HepG2 (cell line): ENCODE data around the gene ABHD1. TPM values are rescaled to one million over a fixed set of nuclear protein-coding genes. Genes with fewer than 3 reads are reported as not detected.

Source experiments
- CCDC6 ChIP-seq: sonication (generic); formaldehyde crosslinking; IDR thresholded peaks from 2 replicates; pipeline ENCODE4 v1.8.1; 2022; ENCODE audit warnings: mild to moderate bottlenecking, missing genetic modification reagents, moderate library complexity
- IKZF1 ChIP-seq: fragments of 450-650 bp; IDR thresholded peaks from 2 replicates; pipeline ENCODE4 v1.7.1; 2016
- MLLT10 ChIP-seq: sonication (generic); formaldehyde crosslinking; IDR thresholded peaks from 2 replicates; pipeline ENCODE4 v1.4.0; 2020; ENCODE audit warnings: missing genetic modification reagents
- NONO ChIP-seq, 2 experiments: fragments of 450-650 bp in 1 of 2; sonication (generic) in 1 of 2; formaldehyde crosslinking in 1 of 2; IDR thresholded peaks in 1 of 2; conservative IDR thresholded peaks in 1 of 2; 2 replicates each; pipeline versions ENCODE4 v1.6.1 to v1.8.0; 2017 to 2022; ENCODE audit warnings: mild to moderate bottlenecking in 1 of 2, missing genetic modification reagents in 1 of 2, moderate library complexity in 1 of 2
- NR2F6 ChIP-seq, 2 experiments: IDR thresholded peaks; 2 replicates each; pipeline ENCODE4 v1.6.1; 2016; ENCODE audit warnings: antibody characterized with exemption in 1 of 2, mild to moderate bottlenecking in 1 of 2
- SETDB1 ChIP-seq: sonication (generic); formaldehyde crosslinking; IDR thresholded peaks from 2 replicates; pipeline ENCODE4 v1.5.1; 2020; ENCODE audit warnings: missing genetic modification reagents, mild to moderate bottlenecking, borderline replicate concordance
- SRF ChIP-seq: IDR thresholded peaks from 2 replicates; pipeline ENCODE4 v1.6.1; 2011; ENCODE audit warnings: mild to moderate bottlenecking, low read depth, low read length, moderate library complexity
- TBX2 ChIP-seq: sonication (generic); formaldehyde crosslinking; IDR thresholded peaks from 2 replicates; pipeline ENCODE4 v1.5.0; 2020; ENCODE audit warnings: missing genetic modification reagents, mild to moderate bottlenecking, borderline replicate concordance
- ZNF136 ChIP-seq: sonication (generic); formaldehyde crosslinking; IDR thresholded peaks from 2 replicates; pipeline ENCODE4 v1.8.1; 2022; ENCODE audit warnings: low read depth, mild to moderate bottlenecking, moderate library complexity, missing genetic modification reagents
- ZNF350 ChIP-seq: sonication (generic); formaldehyde crosslinking; IDR thresholded peaks from 2 replicates; pipeline ENCODE4 v1.4.0; 2020; ENCODE audit warnings: mild to moderate bottlenecking, low read depth, missing genetic modification reagents, borderline replicate concordance
- ZNF629 ChIP-seq: sonication (generic); formaldehyde crosslinking; conservative IDR thresholded peaks from 2 replicates; pipeline ENCODE4 v1.5.0; 2020; ENCODE audit warnings: missing genetic modification reagents
- polyA plus RNA-seq, 8 experiments: library from polyadenylated mRNA; depleted of rRNA in 3 of 8; stranded (reverse) in 7 of 8; unstranded in 1 of 8; fragments of >200 nt; fragmentation: Illumina TruSeq in 4 of 8; extraction: Trizol in 4 of 8; gene quantifications; 2 replicates each; pipeline versions ENCODE4 v1.2.1 to v1.2.3, GENCODE V29; 2011 to 2016; ENCODE audit warnings: low read depth in 4 of 8, missing spikeins in 1 of 8, mixed read lengths in 1 of 8; ENCODE audit not compliant: insufficient read depth in 1 of 8
- total RNA-seq, 5 experiments: library from RNA; depleted of rRNA; stranded (reverse); fragments of >200 nt; fragmentation: Illumina TruSeq; extraction: Trizol; gene quantifications; 2 replicates each; pipeline ENCODE4 v1.2.3, GENCODE V29; 2016; ENCODE audit warnings: low read depth in 1 of 5
- TF ChIP-seq, protein P1 (sequence below): sonication (generic); formaldehyde crosslinking; IDR thresholded peaks from 2 replicates; pipeline ENCODE4 v1.8.1; 2023; ENCODE audit warnings: mild to moderate bottlenecking, missing genetic modification reagents
- TF ChIP-seq, protein P2 (sequence below): sonication (generic); formaldehyde crosslinking; IDR thresholded peaks from 2 replicates; pipeline ENCODE4 v1.5.1; 2020; ENCODE audit warnings: mild to moderate bottlenecking, moderate library complexity, missing genetic modification reagents
- TF ChIP-seq, protein P3 (sequence below): sonication (generic); formaldehyde crosslinking; IDR thresholded peaks from 2 replicates; pipeline ENCODE4 v1.5.0; 2020; ENCODE audit warnings: missing genetic modification reagents, mild to moderate bottlenecking, borderline replicate concordance
- TF ChIP-seq, protein P4 (sequence below): sonication (generic); formaldehyde crosslinking; IDR thresholded peaks from 2 replicates; pipeline ENCODE4 v1.4.0; 2020; ENCODE audit warnings: missing genetic modification reagents
- TF ChIP-seq, protein P5 (sequence below): IDR thresholded peaks from 2 replicates; pipeline ENCODE4 v1.6.1; 2016; ENCODE audit warnings: missing compliant biosample characterization, missing genetic modification reagents, borderline replicate concordance
- TF ChIP-seq, protein P6 (sequence below): sonication (generic); formaldehyde crosslinking; IDR thresholded peaks from 2 replicates; pipeline ENCODE4 v1.4.0; 2020; ENCODE audit warnings: mild to moderate bottlenecking, missing genetic modification reagents
- TF ChIP-seq, protein P7 (sequence below): IDR thresholded peaks from 2 replicates; pipeline ENCODE4 v1.6.1; 2016; ENCODE audit warnings: missing compliant biosample characterization, missing genetic modification reagents, borderline replicate concordance

Gene ABHD1
- total and polyA plus RNA-seq, 2 of the 13 experiments (the other 11 are each of a cell fraction or from before 2014, with no cell fraction given) = 0.04 to 0.81 TPM

DNA sequence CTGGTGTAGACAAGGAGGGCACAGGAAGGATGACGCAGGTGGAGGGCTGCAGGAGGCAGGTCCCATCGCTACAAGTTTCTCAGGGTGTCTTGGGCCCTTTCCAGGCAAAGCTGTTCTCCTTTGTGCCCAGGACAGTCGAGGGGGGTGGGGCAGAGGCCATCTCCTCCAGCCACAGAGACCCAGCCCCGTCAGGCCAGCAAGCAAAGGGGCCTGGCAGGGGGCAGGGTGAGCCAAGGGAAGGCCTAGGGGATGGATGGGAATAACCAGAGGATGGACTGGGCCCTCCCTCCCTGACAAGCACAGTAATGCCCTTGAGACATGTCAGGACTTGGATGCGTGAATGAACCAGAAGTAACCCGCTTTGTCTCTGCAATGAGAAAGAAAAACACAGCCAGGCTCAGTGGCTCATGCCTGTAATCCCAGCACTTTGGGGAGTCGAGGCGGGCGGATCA lies 31.5 kb downstream of the ABHD1 start (continued):
- TF ChIP-seq, protein P1, sequence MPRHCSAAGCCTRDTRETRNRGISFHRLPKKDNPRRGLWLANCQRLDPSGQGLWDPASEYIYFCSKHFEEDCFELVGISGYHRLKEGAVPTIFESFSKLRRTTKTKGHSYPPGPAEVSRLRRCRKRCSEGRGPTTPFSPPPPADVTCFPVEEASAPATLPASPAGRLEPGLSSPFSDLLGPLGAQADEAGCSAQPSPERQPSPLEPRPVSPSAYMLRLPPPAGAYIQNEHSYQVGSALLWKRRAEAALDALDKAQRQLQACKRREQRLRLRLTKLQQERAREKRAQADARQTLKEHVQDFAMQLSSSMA (CRISPR knock-in tag) = 0 out of 2 replicates have a peak, but pooled peaks have one; percentile 55
- no peak for TF ChIP-seq MLLT10 (CRISPR knock-in tag)
- TF ChIP-seq, protein P2, sequence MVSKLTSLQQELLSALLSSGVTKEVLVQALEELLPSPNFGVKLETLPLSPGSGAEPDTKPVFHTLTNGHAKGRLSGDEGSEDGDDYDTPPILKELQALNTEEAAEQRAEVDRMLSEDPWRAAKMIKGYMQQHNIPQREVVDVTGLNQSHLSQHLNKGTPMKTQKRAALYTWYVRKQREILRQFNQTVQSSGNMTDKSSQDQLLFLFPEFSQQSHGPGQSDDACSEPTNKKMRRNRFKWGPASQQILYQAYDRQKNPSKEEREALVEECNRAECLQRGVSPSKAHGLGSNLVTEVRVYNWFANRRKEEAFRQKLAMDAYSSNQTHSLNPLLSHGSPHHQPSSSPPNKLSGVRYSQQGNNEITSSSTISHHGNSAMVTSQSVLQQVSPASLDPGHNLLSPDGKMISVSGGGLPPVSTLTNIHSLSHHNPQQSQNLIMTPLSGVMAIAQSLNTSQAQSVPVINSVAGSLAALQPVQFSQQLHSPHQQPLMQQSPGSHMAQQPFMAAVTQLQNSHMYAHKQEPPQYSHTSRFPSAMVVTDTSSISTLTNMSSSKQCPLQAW (CRISPR knock-in tag) = no peak
- TF ChIP-seq TBX2 (CRISPR knock-in tag) = peak; percentile 18; the same call in 1 of the 2 replicates
- no peak for TF ChIP-seq IKZF1
- no peak; the same call in 1 of the 2 replicates for TF ChIP-seq ZNF350 (CRISPR knock-in tag)
- TF ChIP-seq SRF = no peak
- TF ChIP-seq, protein P3, sequence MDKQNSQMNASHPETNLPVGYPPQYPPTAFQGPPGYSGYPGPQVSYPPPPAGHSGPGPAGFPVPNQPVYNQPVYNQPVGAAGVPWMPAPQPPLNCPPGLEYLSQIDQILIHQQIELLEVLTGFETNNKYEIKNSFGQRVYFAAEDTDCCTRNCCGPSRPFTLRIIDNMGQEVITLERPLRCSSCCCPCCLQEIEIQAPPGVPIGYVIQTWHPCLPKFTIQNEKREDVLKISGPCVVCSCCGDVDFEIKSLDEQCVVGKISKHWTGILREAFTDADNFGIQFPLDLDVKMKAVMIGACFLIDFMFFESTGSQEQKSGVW (CRISPR knock-in tag) = no peak
- TF ChIP-seq ZNF629 = no peak
- TF ChIP-seq, protein P4, sequence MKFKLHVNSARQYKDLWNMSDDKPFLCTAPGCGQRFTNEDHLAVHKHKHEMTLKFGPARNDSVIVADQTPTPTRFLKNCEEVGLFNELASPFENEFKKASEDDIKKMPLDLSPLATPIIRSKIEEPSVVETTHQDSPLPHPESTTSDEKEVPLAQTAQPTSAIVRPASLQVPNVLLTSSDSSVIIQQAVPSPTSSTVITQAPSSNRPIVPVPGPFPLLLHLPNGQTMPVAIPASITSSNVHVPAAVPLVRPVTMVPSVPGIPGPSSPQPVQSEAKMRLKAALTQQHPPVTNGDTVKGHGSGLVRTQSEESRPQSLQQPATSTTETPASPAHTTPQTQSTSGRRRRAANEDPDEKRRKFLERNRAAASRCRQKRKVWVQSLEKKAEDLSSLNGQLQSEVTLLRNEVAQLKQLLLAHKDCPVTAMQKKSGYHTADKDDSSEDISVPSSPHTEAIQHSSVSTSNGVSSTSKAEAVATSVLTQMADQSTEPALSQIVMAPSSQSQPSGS (CRISPR knock-in tag) = no peak
- TF ChIP-seq, protein P5, sequence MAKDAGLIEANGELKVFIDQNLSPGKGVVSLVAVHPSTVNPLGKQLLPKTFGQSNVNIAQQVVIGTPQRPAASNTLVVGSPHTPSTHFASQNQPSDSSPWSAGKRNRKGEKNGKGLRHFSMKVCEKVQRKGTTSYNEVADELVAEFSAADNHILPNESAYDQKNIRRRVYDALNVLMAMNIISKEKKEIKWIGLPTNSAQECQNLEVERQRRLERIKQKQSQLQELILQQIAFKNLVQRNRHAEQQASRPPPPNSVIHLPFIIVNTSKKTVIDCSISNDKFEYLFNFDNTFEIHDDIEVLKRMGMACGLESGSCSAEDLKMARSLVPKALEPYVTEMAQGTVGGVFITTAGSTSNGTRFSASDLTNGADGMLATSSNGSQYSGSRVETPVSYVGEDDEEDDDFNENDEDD (CRISPR knock-in tag) = no peak
- no peak for TF ChIP-seq ZNF136 (CRISPR knock-in tag)
- no peak for TF ChIP-seq CCDC6
- TF ChIP-seq SETDB1 (CRISPR knock-in tag) = 0 out of 2 replicates have a peak, but pooled peaks have one; percentile 53
- TF ChIP-seq, protein P6, sequence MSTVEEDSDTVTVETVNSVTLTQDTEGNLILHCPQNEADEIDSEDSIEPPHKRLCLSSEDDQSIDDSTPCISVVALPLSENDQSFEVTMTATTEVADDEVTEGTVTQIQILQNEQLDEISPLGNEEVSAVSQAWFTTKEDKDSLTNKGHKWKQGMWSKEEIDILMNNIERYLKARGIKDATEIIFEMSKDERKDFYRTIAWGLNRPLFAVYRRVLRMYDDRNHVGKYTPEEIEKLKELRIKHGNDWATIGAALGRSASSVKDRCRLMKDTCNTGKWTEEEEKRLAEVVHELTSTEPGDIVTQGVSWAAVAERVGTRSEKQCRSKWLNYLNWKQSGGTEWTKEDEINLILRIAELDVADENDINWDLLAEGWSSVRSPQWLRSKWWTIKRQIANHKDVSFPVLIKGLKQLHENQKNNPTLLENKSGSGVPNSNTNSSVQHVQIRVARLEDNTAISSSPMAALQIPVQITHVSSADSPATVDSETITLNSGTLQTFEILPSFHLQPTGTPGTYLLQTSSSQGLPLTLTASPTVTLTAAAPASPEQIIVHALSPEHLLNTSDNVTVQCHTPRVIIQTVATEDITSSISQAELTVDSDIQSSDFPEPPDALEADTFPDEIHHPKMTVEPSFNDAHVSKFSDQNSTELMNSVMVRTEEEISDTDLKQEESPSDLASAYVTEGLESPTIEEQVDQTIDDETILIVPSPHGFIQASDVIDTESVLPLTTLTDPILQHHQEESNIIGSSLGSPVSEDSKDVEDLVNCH (CRISPR knock-in tag) = no peak
- TF ChIP-seq NONO (IDR thresholded peaks at IDR 0.05) = no peak
- no peak for TF ChIP-seq NONO (CRISPR knock-in tag; conservative IDR thresholded peaks at IDR 0.05)
- TF ChIP-seq NR2F6 (IDR thresholded peaks at IDR 0.05) = no peak
- no peak for TF ChIP-seq NR2F6 (CRISPR knock-in tag; IDR thresholded peaks at IDR 0.05)
- TF ChIP-seq, protein P7, sequence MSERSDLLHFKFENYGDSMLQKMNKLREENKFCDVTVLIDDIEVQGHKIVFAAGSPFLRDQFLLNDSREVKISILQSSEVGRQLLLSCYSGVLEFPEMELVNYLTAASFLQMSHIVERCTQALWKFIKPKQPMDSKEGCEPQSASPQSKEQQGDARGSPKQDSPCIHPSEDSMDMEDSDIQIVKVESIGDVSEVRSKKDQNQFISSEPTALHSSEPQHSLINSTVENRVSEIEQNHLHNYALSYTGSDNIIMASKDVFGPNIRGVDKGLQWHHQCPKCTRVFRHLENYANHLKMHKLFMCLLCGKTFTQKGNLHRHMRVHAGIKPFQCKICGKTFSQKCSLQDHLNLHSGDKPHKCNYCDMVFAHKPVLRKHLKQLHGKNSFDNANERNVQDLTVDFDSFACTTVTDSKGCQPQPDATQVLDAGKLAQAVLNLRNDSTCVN (CRISPR knock-in tag) = no peak
